H1 (cell line): ENCODE measurements around the gene PM20D1. TPM values are rescaled to one million over a fixed set of nuclear protein-coding genes. Genes with fewer than 3 reads are reported as not detected.

Experiments used
- CTCF ChIA-PET: fragments of 300-600 bp; sonication (Branson Sonifier 250); formaldehyde crosslinking; loops from one replicate; lab custom pipeline; 2021; ENCODE audit not compliant: partially characterized antibody; lab: Charles Lee
- POLR2A ChIA-PET: fragments of 300-600 bp; sonication (Branson Sonifier 250); formaldehyde crosslinking; loops from one replicate; lab custom pipeline; 2021; ENCODE audit warnings: inconsistent platforms; ENCODE audit not compliant: partially characterized antibody; lab: Charles Lee
- DNase-seq, 2 experiments: peaks; one replicate each; pipeline versions ENCODE4 v3.0.0 to v3.0.0-alpha.2; 2010 to 2022; ENCODE audit warnings: low spot score in 2 of 2, low read depth in 1 of 2, mixed read lengths in 1 of 2
- FAIRE-seq: peaks from 2 replicates; lab custom pipeline; 2011; peaks lifted over from hg19 to GRCh38; lab: Jason Lieb, UNC
- H2AFZ ChIP-seq: 2 replicates; pipeline ENCODE4 v1.8.1; 2012; ENCODE audit warnings: low read length, inconsistent platforms
- H2AK5ac ChIP-seq: 2 replicates; pipeline ENCODE4 v1.6.1; 2013; ENCODE audit warnings: low read depth, low read length
- H2BK120ac ChIP-seq: replicated peaks from 2 replicates; pipeline ENCODE3; 2013; ENCODE audit warnings: low read depth, low read length, inconsistent platforms
- H2BK12ac ChIP-seq: 2 replicates; pipeline ENCODE4 v1.6.1; 2013; ENCODE audit warnings: low read depth, low read length
- H2BK15ac ChIP-seq: 2 replicates; pipeline ENCODE4 v1.6.1; 2013; ENCODE audit warnings: low read length
- H2BK20ac ChIP-seq: 2 replicates; pipeline ENCODE4 v1.6.1; 2013; ENCODE audit warnings: low read length
- H2BK5ac ChIP-seq: 2 replicates; pipeline ENCODE4 v1.6.1; 2013; ENCODE audit warnings: low read depth, low read length
- H3K14ac ChIP-seq: 2 replicates; pipeline ENCODE4 v1.6.1; 2013; ENCODE audit warnings: inconsistent platforms; ENCODE audit not compliant: insufficient read length
- H3K18ac ChIP-seq: 2 replicates; pipeline ENCODE4 v1.6.1; 2013; ENCODE audit warnings: low read length; ENCODE audit errors: extremely low read depth
- H3K23ac ChIP-seq: 2 replicates; pipeline ENCODE4 v1.6.1; 2013; ENCODE audit warnings: inconsistent platforms; ENCODE audit not compliant: insufficient read length
- H3K23me2 ChIP-seq: 2 replicates; pipeline ENCODE4 v1.6.1; 2013; ENCODE audit warnings: low read depth, low read length
- H3K27ac ChIP-seq: 2 replicates; pipeline ENCODE4 v1.6.1; 2011; ENCODE audit warnings: low read depth, low read length, inconsistent platforms
- H3K27me3 ChIP-seq, 4 experiments: replicated peaks in 1 of 4; 1 replicate in 1 of 4; 2 replicates in 3 of 4; pipeline versions ENCODE4 v1.6.1 to v1.8.1; 2011 to 2013; ENCODE audit warnings: low read length in 3 of 4, mild to moderate bottlenecking in 3 of 4, inconsistent platforms in 2 of 4, mixed read lengths in 2 of 4, moderate library complexity in 1 of 4; ENCODE audit not compliant: control insufficient read depth in 3 of 4, insufficient read depth in 3 of 4; ENCODE audit errors: extremely low read depth in 1 of 4
- H3K36me3 ChIP-seq, 4 experiments: 2 replicates each; pipeline versions ENCODE4 v1.6.1 to v1.8.1; 2011 to 2013; ENCODE audit warnings: mild to moderate bottlenecking in 4 of 4, low read length in 3 of 4, moderate library complexity in 2 of 4, control low read depth in 1 of 4, inconsistent platforms in 1 of 4; ENCODE audit not compliant: insufficient read depth in 4 of 4, control insufficient read depth in 2 of 4
- H3K4ac ChIP-seq: replicated peaks from 2 replicates; pipeline ENCODE3; 2013; ENCODE audit warnings: low read length, low read depth, mixed read lengths, inconsistent platforms; ENCODE audit not compliant: insufficient read length
- H3K4me1 ChIP-seq, 4 experiments: replicated peaks in 1 of 4; 1 replicate in 1 of 4; 2 replicates in 3 of 4; pipeline versions ENCODE4 v1.6.1 to v1.8.1; 2011 to 2013; ENCODE audit warnings: low read length in 3 of 4, inconsistent platforms in 2 of 4, mixed read lengths in 1 of 4; ENCODE audit not compliant: insufficient read depth in 4 of 4, control insufficient read depth in 3 of 4
- H3K4me2 ChIP-seq, 2 experiments: 2 replicates each; pipeline versions ENCODE4 v1.6.1 to v1.8.1; 2011 to 2013; ENCODE audit warnings: low read depth in 2 of 2, low read length in 2 of 2, control low read depth in 1 of 2, inconsistent platforms in 1 of 2, mild to moderate bottlenecking in 1 of 2; ENCODE audit not compliant: insufficient read depth in 1 of 2
- H3K4me3 ChIP-seq, 4 experiments: fragments of 200-600, 300-600 bp in 1 of 4; sonication (generic), shearing (Covaris generic), sonication (Bioruptor Twin) in 1 of 4; 2 replicates each; pipeline versions ENCODE4 v1.5.1 to v1.8.1; 2011 to 2016; ENCODE audit warnings: low read length in 4 of 4, low read depth in 3 of 4, control low read depth in 2 of 4, inconsistent platforms in 2 of 4, mild to moderate bottlenecking in 2 of 4, mixed read lengths in 1 of 4, moderate library complexity in 1 of 4; ENCODE audit not compliant: insufficient read depth in 2 of 4; ENCODE audit errors: extremely low read depth in 1 of 4
- H3K56ac ChIP-seq: replicated peaks from 2 replicates; pipeline ENCODE3; 2013; ENCODE audit warnings: low read depth, mild to moderate bottlenecking, mixed read lengths, low read length, inconsistent platforms; ENCODE audit not compliant: insufficient read length
- H3K79me1 ChIP-seq: 2 replicates; pipeline ENCODE4 v1.6.1; 2013; ENCODE audit warnings: low read depth, low read length, control low read depth
- H3K79me2 ChIP-seq, 2 experiments: 2 replicates each; pipeline versions ENCODE4 v1.6.1 to v1.8.1; 2012 to 2013; ENCODE audit warnings: low read length in 2 of 2, mild to moderate bottlenecking in 2 of 2, inconsistent platforms in 1 of 2; ENCODE audit not compliant: insufficient read depth in 2 of 2, control insufficient read depth in 1 of 2
- H3K9ac ChIP-seq, 4 experiments: replicated peaks in 1 of 4; 1 replicate in 1 of 4; 2 replicates in 3 of 4; pipeline versions ENCODE4 v1.6.1 to v1.8.1; 2011 to 2013; ENCODE audit warnings: low read depth in 3 of 4, low read length in 3 of 4, control low read depth in 2 of 4, mild to moderate bottlenecking in 2 of 4, moderate library complexity in 2 of 4, inconsistent platforms in 1 of 4; ENCODE audit errors: extremely low read depth in 1 of 4
- H3K9me3 ChIP-seq, 2 experiments: 2 replicates each; pipeline versions ENCODE4 v1.6.1 to v1.8.1; 2012 to 2013; ENCODE audit warnings: mild to moderate bottlenecking in 2 of 2, moderate library complexity in 2 of 2, control low read depth in 1 of 2, inconsistent platforms in 1 of 2, low read depth in 1 of 2, low read length in 1 of 2, mixed read lengths in 1 of 2; ENCODE audit not compliant: insufficient read depth in 2 of 2
- H4K20me1 ChIP-seq, 2 experiments: replicated peaks in 1 of 2; 2 replicates each; pipeline versions ENCODE3 to v1.8.1; 2011 to 2013; ENCODE audit warnings: inconsistent platforms in 2 of 2, low read length in 2 of 2, mild to moderate bottlenecking in 1 of 2; ENCODE audit not compliant: insufficient read depth in 2 of 2, control insufficient read depth in 1 of 2
- H4K5ac ChIP-seq: 2 replicates; pipeline ENCODE4 v1.6.1; 2013; ENCODE audit warnings: low read length, low read depth, mixed read lengths, inconsistent platforms; ENCODE audit not compliant: insufficient read length
- H4K8ac ChIP-seq: 2 replicates; pipeline ENCODE4 v1.8.0; 2013; ENCODE audit warnings: mild to moderate bottlenecking, moderate library complexity, low read length, inconsistent platforms; ENCODE audit not compliant: insufficient read depth; ENCODE audit errors: extremely low read depth
- H4K91ac ChIP-seq: replicated peaks from 2 replicates; pipeline ENCODE3; 2013; ENCODE audit warnings: low read length, mixed read lengths, inconsistent platforms; ENCODE audit not compliant: insufficient read length
- CEBPB ChIP-seq: IDR thresholded peaks from 2 replicates; pipeline ENCODE4 v1.6.1; 2012; ENCODE audit warnings: low read depth, low read length
- CREB1 ChIP-seq: IDR thresholded peaks from 2 replicates; pipeline ENCODE4 v1.6.1; 2012; ENCODE audit warnings: inconsistent platforms
- FOSL1 ChIP-seq: IDR thresholded peaks from 2 replicates; pipeline ENCODE4 v1.6.1; 2011; ENCODE audit warnings: mild to moderate bottlenecking, low read depth, low read length, moderate library complexity; ENCODE audit not compliant: insufficient read depth
- HDAC6 ChIP-seq: IDR thresholded peaks from one replicate; pipeline ENCODE4 v1.7.1; 2012; ENCODE audit warnings: low read depth, mild to moderate bottlenecking, inconsistent platforms, low read length, moderate library complexity
- KDM4A ChIP-seq: IDR thresholded peaks from one replicate; pipeline ENCODE4 v1.7.1; 2012; ENCODE audit warnings: low read depth, mild to moderate bottlenecking, moderate library complexity, low read length, inconsistent platforms; ENCODE audit not compliant: severe bottlenecking
- RFX5 ChIP-seq: IDR thresholded peaks from 2 replicates; pipeline ENCODE4 v1.6.1; 2011; ENCODE audit warnings: low read depth, low read length, improper control_type of control experiment, borderline replicate concordance
- SAP30 ChIP-seq: fragments of 300-600 bp; sonication (generic); IDR thresholded peaks from 2 replicates; pipeline ENCODE4 v1.7.1; 2012; ENCODE audit warnings: low read length, moderate library complexity, mild to moderate bottlenecking, inconsistent platforms; ENCODE audit not compliant: insufficient read depth, insufficient replicate concordance
- SP1 ChIP-seq: IDR thresholded peaks from 2 replicates; pipeline ENCODE4 v1.6.1; 2011; ENCODE audit warnings: low read depth, low read length
- SP2 ChIP-seq: IDR thresholded peaks from 2 replicates; pipeline ENCODE4 v1.6.1; 2012; ENCODE audit warnings: mild to moderate bottlenecking, low read length, inconsistent platforms
- SUZ12 ChIP-seq: fragments of 200-600 bp; sonication (generic); IDR thresholded peaks from 2 replicates; pipeline ENCODE4 v1.6.1; 2012; ENCODE audit warnings: mild to moderate bottlenecking, inconsistent platforms, low read length, moderate library complexity, mixed read lengths
- TCF12 ChIP-seq: IDR thresholded peaks from 2 replicates; pipeline ENCODE4 v1.6.1; 2011; ENCODE audit warnings: low read depth, mild to moderate bottlenecking, low read length
- WGBS, 2 experiments: shearing (Covaris generic) in 1 of 2; methylation state at CpG; one replicate each; pipeline versions ENCODE4 v1.1.6 to v1.1.7; 2013 to 2015; ENCODE audit warnings: low lambda C conversion rate in 2 of 2, mixed read lengths in 2 of 2, inconsistent platforms in 1 of 2, low coverage in 1 of 2, missing lambda C conversion rate in 1 of 2; ENCODE audit not compliant: insufficient replicate concordance in 2 of 2, insufficient coverage in 1 of 2, insufficient read length in 1 of 2; ENCODE audit errors: extremely low coverage in 1 of 2, missing lambda C conversion rate in 1 of 2; 5-methylcytosine and 5-hydroxymethylcytosine counted together
- polyA plus RNA-seq, 7 experiments: library from polyadenylated mRNA; depleted of rRNA in 3 of 7; stranded (reverse) in 5 of 7; unstranded in 2 of 7; fragments of >200 nt in 5 of 7; fragments of 200-250 nt in 2 of 7; gene quantifications; 1 replicate in 5 of 7; 2 replicates in 1 of 7; 4 replicates in 1 of 7; pipeline versions ENCODE4 v1.2.1 to v1.2.3, GENCODE V29; 2011 to 2013; ENCODE audit warnings: missing spikeins in 2 of 7, mixed read lengths in 2 of 7
- total RNA-seq: library from RNA; stranded (reverse); fragmentation: NEBNext Ultra II Directional; extraction: Animal tissue kit (Norgen Biotek cat#: 25700); gene quantifications from 2 replicates; pipeline ENCODE4 v1.2.1, GENCODE V29; 2021

Gene PM20D1
- total and polyA plus RNA-seq, 2 of the 8 experiments (the other 6 are each of a cell fraction or from before 2014, with no cell fraction given), result 0.05 TPM; not detected in 1

GRCh38 chr1:205817364-205817763, 32.6 kb downstream of the PM20D1 start:
- peaks cover 0 to 3% (median 0%) of the 10 kb centered on the region in 4 experiments; a peak in 2 of 7 replicates for H3K27me3 ChIP-seq
- CTCF ChIA-PET, result interaction anchor here (0.8 to 5.0 kb wide), 4 partner anchors 10 to 160 kb away, joined by 3 to 20 read pairs (median 6); no protein-coding TSS in a partner anchor
- no peak overlapping the region for H2BK20ac ChIP-seq
- no peak overlapping the region for H3K27ac ChIP-seq
- H3K23me2 ChIP-seq, result peaks cover 6% of the 10 kb centered on the region; the same call in 1 of the 2 replicates
- no peak overlapping the region for H2BK120ac ChIP-seq
- WGBS, 2 experiments, result 80% methylated on average over 2 of the region's 3 CpGs; no CpG with 5 or more reads in 1 of the 2 experiments
- no peak overlapping the region for H3K9ac ChIP-seq
- no peak overlapping the region for H2BK15ac ChIP-seq
- no peaks in the 10 kb centered on the region for H4K20me1 ChIP-seq
- H3K36me3 ChIP-seq, result no peaks in the 10 kb centered on the region
- no peak overlapping the region for H3K18ac ChIP-seq
- H2AK5ac ChIP-seq, result no peak overlapping the region
- H4K5ac ChIP-seq, result no peak overlapping the region
- no peak overlapping the region for H4K91ac ChIP-seq
- no peak overlapping the region for H2BK5ac ChIP-seq
- no peak overlapping the region for H3K14ac ChIP-seq
- no peak overlapping the region for H2AFZ ChIP-seq
- H2BK12ac ChIP-seq, result no peak overlapping the region
- H3K4me2 ChIP-seq, result no peak overlapping the region
- TF ChIP-seq CREB1 (no peak), TCF12 (no peak), SAP30 (no peak), KDM4A (no peak), CEBPB (no peak), SUZ12 (no peak), HDAC6 (no peak), SP1 (no peak), FOSL1 (no peak), SP2 (no peak), RFX5 (no peak)
- peaks cover 0 to under 1% of the 10 kb centered on the region in 2 experiments; a peak in 1 of 4 replicates for H3K79me2 ChIP-seq
- no peak overlapping the region for H4K8ac ChIP-seq
- DNase-seq (no peak), FAIRE-seq (no peak)
- H3K79me1 ChIP-seq, result no peaks in the 10 kb centered on the region; the same call in 1 of the 2 replicates
- H3K4ac ChIP-seq, result no peak overlapping the region
- POLR2A ChIA-PET, result interaction anchor here (1.0 to 5.0 kb wide), 2 partner anchors 9 to 26 kb away, joined by 3 to 21 read pairs; no protein-coding TSS in a partner anchor
- H3K56ac ChIP-seq, result no peak overlapping the region
- no peak overlapping the region for H3K4me3 ChIP-seq
- H3K9me3 ChIP-seq, result no peaks in the 10 kb centered on the region
- H3K4me1 ChIP-seq, result peaks cover 0 to 7% (median 6%) of the 10 kb centered on the region in 4 experiments; a peak in 4 of 7 replicates
- no peak overlapping the region for H3K23ac ChIP-seq
